Urinary bladder (tissue), 4 donors: Measurements from ENCODE around the gene FBXO41. TPM values are rescaled to one million over a fixed set of nuclear protein-coding genes. Genes with fewer than 3 reads are reported as not detected.

Experiments used
- DNase-seq: peaks from one replicate; pipeline ENCODE4 v3.0.0-alpha.2; 2015; ENCODE audit errors: extremely low spot score
- H3K27ac ChIP-seq: one replicate; pipeline ENCODE4 v1.5.1; 2013; ENCODE audit warnings: low read depth, mild to moderate bottlenecking, moderate library complexity
- H3K36me3 ChIP-seq: one replicate; pipeline ENCODE4 v1.6.1; 2013; ENCODE audit warnings: mild to moderate bottlenecking, moderate library complexity; ENCODE audit not compliant: insufficient read depth
- H3K4me1 ChIP-seq: one replicate; pipeline ENCODE4 v1.6.1; 2013; ENCODE audit warnings: mild to moderate bottlenecking, moderate library complexity; ENCODE audit not compliant: insufficient read depth
- H3K4me3 ChIP-seq: one replicate; pipeline ENCODE4 v1.5.1; 2013; ENCODE audit warnings: low read depth, low read length
- WGBS: extraction: QIAGEN DNeasy Blood & Tissue Kit; methylation state at CpG from one replicate; pipeline ENCODE4 v1.1.7; 2013; 5-methylcytosine and 5-hydroxymethylcytosine counted together
- polyA plus RNA-seq: library from polyadenylated mRNA; stranded (reverse); fragments of 200-250 nt; gene quantifications from one replicate; pipeline ENCODE4 v1.2.3, GENCODE V29; 2013
- small RNA-seq: library from RNA; depleted of rRNA; stranded (forward); fragments of <200 nt; gene quantifications from one replicate; pipeline ENCODE3, GENCODE V24; 2014
- total RNA-seq: library from RNA; depleted of rRNA; stranded (reverse); fragments of >200 nt; gene quantifications from one replicate; pipeline ENCODE4 v1.2.3, GENCODE V29; 2014
- donor health status: healthy with polysubstance abuse.
- donor health status: healthy.

The FBXO41 gene
- total and polyA plus RNA-seq, 2 donors, result 0.32 to 1.0 TPM

GRCh38 chr2:73212448-73213176 lies 71.7 kb downstream of the FBXO41 start:
- DNase-seq, result no peak
- Histone ChIP-seq H3K27ac (no peak overlapping the region), H3K4me3 (no peak overlapping the region), H3K36me3 (no peaks in the 10 kb centered on the region), H3K4me1 (no peaks in the 10 kb centered on the region)
- WGBS, result 56% methylated on average over 20 of the region's 20 CpGs

DNA sequence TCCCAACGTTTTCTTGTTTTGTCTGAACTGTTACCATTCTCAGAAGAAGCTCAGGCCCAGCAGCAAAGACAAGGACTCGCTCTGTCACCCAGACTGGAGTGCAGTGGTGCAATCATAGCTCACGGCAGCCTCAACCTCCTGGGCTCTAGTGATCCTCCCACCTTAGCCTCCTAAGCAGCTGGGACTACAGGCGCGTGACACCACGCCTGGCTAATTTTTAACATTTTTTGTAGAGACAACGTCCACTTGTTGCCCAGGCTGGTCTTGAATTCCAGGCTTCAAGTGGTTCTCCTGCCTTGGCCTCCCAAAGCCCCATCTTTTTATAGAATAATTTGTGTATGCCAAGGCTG lies 72.2 kb downstream of the FBXO41 start:
- DNase-seq, result no peak
- no peak overlapping the region for H3K4me3 ChIP-seq
- H3K4me1 ChIP-seq, result no peaks in the 10 kb centered on the region
- H3K27ac ChIP-seq, result no peak overlapping the region
- 74% methylated on average over 7 of the region's 7 CpGs for WGBS
- no peaks in the 10 kb centered on the region for H3K36me3 ChIP-seq

DNA sequence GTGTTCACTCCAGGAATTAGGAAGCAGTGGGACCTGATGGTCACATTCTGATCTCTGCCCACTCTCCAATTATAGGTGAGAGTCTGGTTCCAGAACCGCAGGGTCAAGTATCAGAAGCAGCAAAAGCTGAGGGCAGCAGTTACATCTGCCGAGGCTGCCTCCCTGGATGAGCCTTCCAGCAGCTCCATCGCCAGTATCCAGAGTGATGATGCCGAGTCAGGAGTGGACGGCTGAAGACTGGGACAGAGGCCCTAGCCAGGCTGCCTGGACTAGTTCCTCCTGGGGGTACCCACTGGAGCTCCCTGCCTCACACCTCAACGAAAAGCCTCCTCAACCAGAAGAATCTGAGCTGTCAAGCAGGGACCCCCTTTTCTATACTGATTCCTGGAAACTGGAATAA lies 73.6 kb downstream of the FBXO41 start:
- 88% methylated on average over 6 of the region's 6 CpGs for WGBS
- Histone ChIP-seq H3K27ac (no peak overlapping the region), H3K36me3 (no peaks in the 10 kb centered on the region), H3K4me3 (no peak overlapping the region), H3K4me1 (no peaks in the 10 kb centered on the region)
- no peak for DNase-seq

DNA sequence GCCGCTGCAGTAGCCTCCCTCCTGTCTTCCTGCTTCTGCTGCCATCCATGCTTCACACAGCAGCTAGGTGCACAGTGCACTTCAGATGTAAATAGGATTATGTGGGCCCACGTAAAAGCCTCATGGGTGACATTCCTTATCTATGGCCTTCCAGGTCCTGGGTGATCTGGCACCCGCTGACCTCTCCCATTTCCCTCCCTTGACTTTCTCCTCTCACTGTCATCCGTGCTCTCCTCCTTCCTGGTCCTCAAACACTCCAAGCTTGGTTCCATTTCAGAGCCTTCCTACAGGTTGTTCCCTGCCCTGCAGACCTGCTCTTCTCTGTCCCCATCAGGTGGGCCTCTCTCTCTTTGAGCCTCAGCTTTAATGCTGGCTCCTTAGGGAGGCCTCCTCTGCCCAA lies 74.3 kb downstream of the FBXO41 start:
- no peak for DNase-seq
- Histone ChIP-seq H3K4me3 (no peak overlapping the region), H3K4me1 (no peaks in the 10 kb centered on the region), H3K27ac (no peak overlapping the region), H3K36me3 (no peaks in the 10 kb centered on the region)
- WGBS, result 68% methylated on average over 4 of the region's 4 CpGs

DNA sequence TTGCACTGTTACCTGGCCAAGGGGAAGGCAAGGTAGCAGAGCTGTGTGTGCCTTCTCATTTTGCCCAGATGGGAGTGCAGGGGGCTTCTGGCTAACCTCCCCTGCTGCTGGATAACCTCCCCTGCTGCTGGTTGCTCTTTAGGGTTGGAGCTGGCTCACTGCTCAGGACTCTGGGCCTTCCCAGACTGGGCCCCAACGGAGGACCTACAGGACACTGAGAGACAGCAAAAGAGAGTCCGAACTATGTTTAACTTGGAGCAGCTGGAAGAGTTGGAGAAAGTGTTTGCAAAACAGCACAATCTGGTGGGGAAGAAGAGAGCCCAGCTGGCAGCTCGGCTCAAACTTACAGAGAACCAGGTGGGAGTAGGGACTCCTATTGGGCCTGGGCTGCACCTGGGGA lies 76.0 kb downstream of the FBXO41 start:
- 52% methylated on average over 3 of the region's 3 CpGs for WGBS
- no peak for DNase-seq
- no peaks in the 10 kb centered on the region for H3K4me1 ChIP-seq

DNA sequence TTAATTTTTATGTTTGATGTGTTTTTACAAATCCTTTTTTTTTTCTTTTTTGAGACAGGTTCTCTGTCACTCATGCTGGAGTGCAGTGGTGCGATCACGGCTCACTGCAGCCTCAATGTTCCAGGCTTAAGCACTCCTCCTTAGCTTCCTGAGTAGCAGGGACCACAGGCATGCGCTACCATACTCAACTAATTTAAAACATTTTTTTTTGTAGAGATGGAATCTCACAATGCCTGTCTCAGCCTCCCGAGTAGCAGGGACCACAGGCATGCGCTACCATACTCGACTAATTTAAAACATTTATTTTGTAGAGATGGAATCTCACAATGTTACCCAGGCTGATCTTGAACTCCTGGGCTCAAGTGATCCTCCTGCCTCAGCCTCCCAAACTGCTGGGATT lies 78.7 kb downstream of the FBXO41 start:
- no peak for DNase-seq
- H3K4me3 ChIP-seq, result no peak overlapping the region
- WGBS, result 82% methylated on average over 6 of the region's 6 CpGs
- H3K36me3 ChIP-seq, result no peaks in the 10 kb centered on the region
- no peak overlapping the region for H3K27ac ChIP-seq
- peaks cover 2% of the 10 kb centered on the region for H3K4me1 ChIP-seq

More for the DNA sequence above, 76.0 kb downstream of the FBXO41 start:
- H3K36me3 ChIP-seq, result no peaks in the 10 kb centered on the region
- no peak overlapping the region for H3K4me3 ChIP-seq
- no peak overlapping the region for H3K27ac ChIP-seq

Small RNA genes within 50 kb of the gene (small RNA-seq; reads per million reads assigned to genes)
- gene RNU6-111P, result not detected

Other genes starting within 250 kb of the FBXO41 start
- 11.8 TPM for gene SFXN5, start 212.8 kb downstream of the FBXO41 start, total RNA-seq
- gene SFXN5, start 212.8 kb downstream of the FBXO41 start, polyA plus RNA-seq, result 9.2 TPM
- gene RAB11FIP5, start 171.5 kb downstream of the FBXO41 start, total RNA-seq, result 13.4 TPM
- gene RAB11FIP5, start 171.5 kb downstream of the FBXO41 start, polyA plus RNA-seq, result 22.6 TPM
- gene NOTO, start 81.9 kb downstream of the FBXO41 start, total RNA-seq, result not detected
- gene NOTO, start 81.9 kb downstream of the FBXO41 start, polyA plus RNA-seq, result 0.08 TPM
- 14.6 TPM for gene SMYD5, start 70.2 kb downstream of the FBXO41 start, total RNA-seq
- 18.2 TPM for gene SMYD5, start 70.2 kb downstream of the FBXO41 start, polyA plus RNA-seq
- gene PRADC1, start 51.2 kb downstream of the FBXO41 start, total RNA-seq, result 13.0 TPM
- 35.2 TPM for gene PRADC1, start 51.2 kb downstream of the FBXO41 start, polyA plus RNA-seq
- 117 TPM for gene CCT7, start 50.2 kb downstream of the FBXO41 start, total RNA-seq
- gene CCT7, start 50.2 kb downstream of the FBXO41 start, polyA plus RNA-seq, result 178 TPM
- gene EGR4, start 9.1 kb upstream of the FBXO41 start, total RNA-seq, result not detected
- gene EGR4, start 9.1 kb upstream of the FBXO41 start, polyA plus RNA-seq, result 0.05 TPM
- 65.1 TPM for gene ALMS1, start 101.4 kb upstream of the FBXO41 start, total RNA-seq
- gene ALMS1, start 101.4 kb upstream of the FBXO41 start, polyA plus RNA-seq, result 10.7 TPM